Chondrocyte (in vitro differentiated cells): ENCODE results near the gene TNPO3. TPM values are rescaled to one million over a fixed set of nuclear protein-coding genes. Genes with fewer than 3 reads are reported as not detected.

ENCODE experiments used
- DNase-seq: peaks from one replicate; pipeline ENCODE4 v3.0.0; 2021; ENCODE audit warnings: mixed read lengths, low spot score
- H3K27ac Mint-ChIP-seq: one replicate; pipeline ENCODE4 v1.8.0; 2021; ENCODE audit warnings: mild to moderate bottlenecking, moderate library complexity, mixed read lengths; ENCODE audit not compliant: unreplicated experiment
- H3K27me3 Mint-ChIP-seq: 2 replicates; pipeline ENCODE4 v1.8.0; 2021; ENCODE audit warnings: low read depth, mixed read lengths
- H3K36me3 Mint-ChIP-seq: 2 replicates; pipeline ENCODE4 v1.8.0; 2021; ENCODE audit warnings: low read depth, mixed read lengths
- H3K4me1 Mint-ChIP-seq: 2 replicates; pipeline ENCODE4 v1.8.0; 2021; ENCODE audit warnings: low read depth, mild to moderate bottlenecking, mixed read lengths
- H3K4me3 Mint-ChIP-seq: one replicate; pipeline ENCODE4 v1.8.0; 2021; ENCODE audit warnings: mild to moderate bottlenecking, moderate library complexity, mixed read lengths; ENCODE audit not compliant: unreplicated experiment
- H3K9me3 Mint-ChIP-seq: 2 replicates; pipeline ENCODE4 v1.8.0; 2021; ENCODE audit warnings: low read depth, mixed read lengths
- total RNA-seq: library from RNA; stranded (reverse); gene quantifications from 3 replicates; pipeline ENCODE4 v1.2.1, GENCODE V29; 2021
- TF ChIP-seq, protein P1 (sequence below): fragments of 200-600 bp; sonication (generic); IDR thresholded peaks from 2 replicates; pipeline ENCODE4 v1.5.0; 2021; ENCODE audit warnings: antibody characterized with exemption, mild to moderate bottlenecking, moderate library complexity

TNPO3 gene
- total RNA-seq, 1 donor from 2014 or later = 44.0 TPM

DNA sequence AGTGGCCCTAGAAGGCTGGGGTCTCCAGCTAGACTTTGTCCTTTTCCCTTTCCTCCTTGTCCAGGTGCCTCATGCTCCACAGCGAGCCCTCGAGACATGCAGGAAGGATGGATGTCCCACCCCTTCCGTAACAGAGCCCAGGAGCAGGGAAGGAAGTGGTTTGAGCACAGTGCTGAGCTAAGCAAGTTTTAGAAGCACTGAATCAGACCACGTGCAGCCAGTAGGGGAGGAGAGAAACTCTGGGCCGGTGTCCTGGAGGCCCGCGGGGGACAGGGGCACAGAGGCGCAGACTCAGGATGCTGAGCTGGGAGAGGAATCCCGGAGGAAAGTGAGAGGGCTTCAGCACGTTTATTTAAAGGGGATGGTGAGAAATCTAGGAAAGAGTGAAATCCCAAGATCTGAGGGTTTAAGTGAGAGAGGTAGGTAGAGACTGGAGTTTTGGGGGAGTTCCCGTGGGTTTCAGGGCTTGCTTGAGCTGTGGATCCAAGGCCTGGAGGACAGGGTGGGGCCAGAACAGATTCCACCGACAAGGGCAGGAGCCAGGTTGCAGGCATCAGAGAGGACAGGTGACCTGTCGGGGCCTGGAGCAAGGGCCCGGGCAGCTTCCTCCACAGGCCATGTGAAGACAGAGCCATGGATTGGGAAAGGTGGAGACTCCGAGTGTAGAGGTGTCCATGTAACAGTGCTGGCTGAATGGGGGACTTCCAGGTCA, 121.6 kb downstream of the TNPO3 start:
- H3K9me3 Mint-ChIP-seq = no peaks in the 10 kb centered on the region

DNA sequence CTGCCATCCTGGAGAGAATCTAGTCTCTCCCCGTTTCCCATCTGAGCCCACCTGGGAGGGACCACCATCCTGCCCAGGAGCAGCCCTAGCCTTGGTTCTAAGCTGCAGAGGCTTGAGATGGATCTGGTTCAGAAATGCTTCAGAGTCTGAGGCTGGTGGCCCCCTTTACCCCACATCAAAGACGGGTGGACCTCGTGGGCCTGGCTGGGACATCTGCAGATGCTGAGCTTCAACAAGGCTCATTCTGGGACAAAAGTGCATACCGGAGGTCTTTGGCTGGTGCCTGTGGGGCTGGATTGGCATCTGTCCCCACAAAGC, 122.1 kb downstream of the TNPO3 start:
- DNase-seq = no peak

More for the DNA sequence above, 121.6 kb downstream of the TNPO3 start:
- Mint-ChIP-seq H3K27me3 (peaks cover 18% of the 10 kb centered on the region), H3K4me3 (no peak overlapping the region), H3K4me1 (peaks cover 5% of the 10 kb centered on the region), H3K27ac (no peak overlapping the region), H3K36me3 (no peaks in the 10 kb centered on the region)
- DNase-seq = no peak
- TF ChIP-seq, protein P1, sequence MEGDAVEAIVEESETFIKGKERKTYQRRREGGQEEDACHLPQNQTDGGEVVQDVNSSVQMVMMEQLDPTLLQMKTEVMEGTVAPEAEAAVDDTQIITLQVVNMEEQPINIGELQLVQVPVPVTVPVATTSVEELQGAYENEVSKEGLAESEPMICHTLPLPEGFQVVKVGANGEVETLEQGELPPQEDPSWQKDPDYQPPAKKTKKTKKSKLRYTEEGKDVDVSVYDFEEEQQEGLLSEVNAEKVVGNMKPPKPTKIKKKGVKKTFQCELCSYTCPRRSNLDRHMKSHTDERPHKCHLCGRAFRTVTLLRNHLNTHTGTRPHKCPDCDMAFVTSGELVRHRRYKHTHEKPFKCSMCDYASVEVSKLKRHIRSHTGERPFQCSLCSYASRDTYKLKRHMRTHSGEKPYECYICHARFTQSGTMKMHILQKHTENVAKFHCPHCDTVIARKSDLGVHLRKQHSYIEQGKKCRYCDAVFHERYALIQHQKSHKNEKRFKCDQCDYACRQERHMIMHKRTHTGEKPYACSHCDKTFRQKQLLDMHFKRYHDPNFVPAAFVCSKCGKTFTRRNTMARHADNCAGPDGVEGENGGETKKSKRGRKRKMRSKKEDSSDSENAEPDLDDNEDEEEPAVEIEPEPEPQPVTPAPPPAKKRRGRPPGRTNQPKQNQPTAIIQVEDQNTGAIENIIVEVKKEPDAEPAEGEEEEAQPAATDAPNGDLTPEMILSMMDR = no peak

DNA sequence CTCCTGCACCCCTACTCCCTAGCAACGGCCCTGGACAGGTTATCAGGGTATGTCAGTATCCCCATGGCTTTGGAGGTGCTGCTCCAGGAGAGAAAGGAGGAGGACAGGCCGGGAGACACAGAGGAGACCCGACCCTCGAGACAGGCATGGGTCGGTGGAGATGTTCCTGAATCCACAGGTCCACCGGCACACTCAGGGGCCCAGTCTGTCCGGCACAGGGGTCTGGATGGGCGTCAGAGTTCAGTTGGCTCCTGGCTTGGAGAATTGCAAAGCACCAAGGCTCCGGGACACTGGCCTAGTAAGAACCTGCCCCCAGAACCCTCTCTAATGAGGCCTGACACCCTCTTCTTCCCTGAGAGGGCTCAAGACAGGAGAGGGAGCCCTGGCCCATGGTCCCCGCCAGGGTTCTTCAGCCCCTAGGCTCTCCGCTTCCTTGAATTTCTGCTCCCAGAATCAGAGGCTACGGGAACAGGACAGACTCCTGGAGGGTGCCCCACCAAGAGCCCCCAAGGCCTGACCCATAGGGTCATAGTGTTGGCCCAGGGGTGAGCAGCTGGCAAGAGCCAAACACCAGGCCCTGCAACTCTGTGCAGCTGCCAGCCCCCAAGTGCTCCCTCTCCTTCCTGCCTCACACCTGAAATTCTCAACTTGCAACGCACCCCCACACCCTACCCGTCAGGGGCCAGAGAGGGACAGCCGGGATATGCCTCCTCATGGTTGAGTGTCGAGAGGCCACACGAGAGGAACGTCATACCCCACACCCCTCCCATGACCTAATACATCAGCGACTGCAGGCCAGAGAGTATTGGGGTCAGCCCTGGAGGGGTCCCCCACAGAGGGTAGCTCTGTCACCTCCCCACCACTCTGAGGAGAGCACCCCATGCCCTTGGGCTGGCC, 122.7 kb downstream of the TNPO3 start:
- peaks cover 3% of the 10 kb centered on the region for H3K4me1 Mint-ChIP-seq
- TF ChIP-seq, protein P1 = no peak
- no peak overlapping the region for H3K4me3 Mint-ChIP-seq
- no peak for DNase-seq
- H3K9me3 Mint-ChIP-seq = no peaks in the 10 kb centered on the region
- no peak overlapping the region for H3K27ac Mint-ChIP-seq
- H3K27me3 Mint-ChIP-seq = peaks cover 15% of the 10 kb centered on the region
- no peaks in the 10 kb centered on the region for H3K36me3 Mint-ChIP-seq

More for the DNA sequence above, 122.1 kb downstream of the TNPO3 start:
- H3K9me3 Mint-ChIP-seq = no peaks in the 10 kb centered on the region
- peaks cover 4% of the 10 kb centered on the region for H3K4me1 Mint-ChIP-seq
- H3K36me3 Mint-ChIP-seq = no peaks in the 10 kb centered on the region
- no peak overlapping the region for H3K4me3 Mint-ChIP-seq
- TF ChIP-seq, protein P1 = no peak
- H3K27ac Mint-ChIP-seq = no peak overlapping the region
- H3K27me3 Mint-ChIP-seq = peaks cover 17% of the 10 kb centered on the region

DNA sequence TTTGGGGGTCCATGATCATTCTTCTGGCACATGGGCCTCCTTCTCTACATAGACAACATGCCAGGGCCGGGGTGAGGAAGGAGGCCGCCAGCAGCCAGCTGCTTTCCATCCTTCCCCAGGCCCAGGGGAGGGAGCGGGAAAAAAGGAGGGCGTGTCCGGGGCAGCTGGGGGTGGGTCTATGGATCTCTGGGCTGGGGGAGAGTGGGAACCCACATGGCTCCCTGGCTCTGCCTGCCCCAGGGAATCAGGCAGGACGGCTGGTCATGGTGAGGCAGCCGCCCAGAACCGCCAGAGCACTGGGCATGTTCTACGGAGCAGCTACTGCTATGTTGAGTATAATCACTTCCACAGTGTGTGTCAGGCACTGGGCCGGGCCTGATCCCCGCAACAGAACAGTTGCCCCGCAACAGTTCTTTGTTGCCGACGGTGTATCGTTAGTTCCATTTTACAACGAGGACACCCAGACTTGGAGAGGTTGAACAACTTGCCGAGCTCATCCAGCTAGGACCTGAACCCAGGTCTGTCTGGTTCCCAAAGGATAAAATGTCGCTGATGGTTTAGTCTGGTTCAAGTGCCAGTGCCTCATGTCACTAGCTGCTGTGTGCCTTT, 123.6 kb downstream of the TNPO3 start:
- no peak overlapping the region for H3K27ac Mint-ChIP-seq
- DNase-seq = no peak
- H3K9me3 Mint-ChIP-seq = no peaks in the 10 kb centered on the region
- H3K27me3 Mint-ChIP-seq = peaks cover 10% of the 10 kb centered on the region
- H3K4me1 Mint-ChIP-seq = no peaks in the 10 kb centered on the region
- no peak overlapping the region for H3K4me3 Mint-ChIP-seq
- TF ChIP-seq, protein P1 = no peak
- H3K36me3 Mint-ChIP-seq = no peaks in the 10 kb centered on the region
